ELR (cell line): ENCODE results near the gene PCNX1.
A peak's percentile ranks its signal among the peaks of the same experiment; 100 is the strongest.
"Not testable (repeated sequence)": the region's sequence is repeated elsewhere in the genome, so short reads cannot be mapped to it uniquely, and the experiment has no call there.

Source experiments
- DNase-seq: peaks from one replicate; pipeline ENCODE4 v3.0.0-alpha.2; 2015; ENCODE audit warnings: low read depth

The PCNX1 gene

GRCh38 chr14:71019917-71020316 is 112.7 kb downstream of the PCNX1 start:
- not testable (repeated sequence) for DNase-seq

- DNase-seq, result peak; percentile 89
Observed at GRCh38 chr14:71021347-71022011, 114.2 kb downstream of the PCNX1 start.

- no peak for DNase-seq
Observed at GRCh38 chr14:71022012-71022869, 115.0 kb downstream of the PCNX1 start.

- DNase-seq, result no peak
Observed at GRCh38 chr14:71022939-71023338, 115.7 kb downstream of the PCNX1 start.

GRCh38 chr14:71029236-71029781 is 122.0 kb downstream of the PCNX1 start:
- DNase-seq, result no peak

GRCh38 chr14:71031000-71031399 is 123.7 kb downstream of the PCNX1 start:
- DNase-seq, result no peak

- no peak for DNase-seq
Observed at GRCh38 chr14:71036433-71036832, 129.2 kb downstream of the PCNX1 start.

- no peak for DNase-seq
Observed at GRCh38 chr14:71048393-71048792, 141.1 kb downstream of the PCNX1 start.

GRCh38 chr14:71049435-71050133 is 142.3 kb downstream of the PCNX1 start:
- peak; percentile 80 for DNase-seq

- peak; percentile 52 for DNase-seq
Observed at GRCh38 chr14:71050227-71050823, 143.1 kb downstream of the PCNX1 start.

- DNase-seq, result no peak
Observed at GRCh38 chr14:71054706-71055105, 147.4 kb downstream of the PCNX1 start.

- DNase-seq, result no peak
Observed at GRCh38 chr14:71056168-71056567, 148.9 kb downstream of the PCNX1 start.

- DNase-seq, result no peak
Observed at GRCh38 chr14:71060274-71060673, 153.0 kb downstream of the PCNX1 start.

GRCh38 chr14:71060825-71061455 is 153.7 kb downstream of the PCNX1 start:
- DNase-seq, result no peak

- DNase-seq, result peak; percentile 12
Observed at GRCh38 chr14:71061458-71061857, 154.2 kb downstream of the PCNX1 start.

- DNase-seq, result peak; percentile 62
Observed at GRCh38 chr14:71062581-71063303, 155.5 kb downstream of the PCNX1 start.

GRCh38 chr14:71063351-71063750 is 156.1 kb downstream of the PCNX1 start:
- DNase-seq, result peak; percentile 34

GRCh38 chr14:71064747-71065146 is 157.5 kb downstream of the PCNX1 start:
- not testable (repeated sequence) for DNase-seq

GRCh38 chr14:71070169-71070568 is 162.9 kb downstream of the PCNX1 start:
- DNase-seq, result peak; percentile 83

- no peak for DNase-seq
Observed at GRCh38 chr14:71071042-71071441, 163.8 kb downstream of the PCNX1 start.
